Measurements from ENCODE around the gene ZNF804A. TPM values are rescaled to one million over a fixed set of nuclear protein-coding genes. Genes with fewer than 3 reads are reported as not detected.

Gene ZNF804A
- total and polyA plus RNA-seq, 2 of the 8 experiments (the other 6 are each of a cell fraction or from before 2014, with no cell fraction given): 0.02 TPM; not detected in 1

- TF ChIP-seq KDM4A (IDR thresholded peaks at IDR 0.05; ENCODE audit: low read depth, low read length, severe bottlenecking) (no peak), SIN3A (conservative IDR thresholded peaks at IDR 0.05 in 1 of 2, IDR thresholded peaks at IDR 0.05 in 1 of 2; ENCODE audit: low read depth in 1 of 2, low read length in 2 of 2) (no peak), EP300 (IDR thresholded peaks at IDR 0.05; ENCODE audit: borderline replicate concordance in 1 of 2, low read depth in 2 of 2, low read length in 2 of 2) (no peak), POLR2A (IDR thresholded peaks at IDR 0.05; ENCODE audit: control extremely low read depth in 1 of 2, low read depth in 2 of 2, low read length in 2 of 2) (no peak), RBBP5 (IDR thresholded peaks at IDR 0.05; ENCODE audit: borderline replicate concordance, low read depth, low read length) (no peak), RFX5 (IDR thresholded peaks at IDR 0.05; ENCODE audit: borderline replicate concordance, low read depth, low read length) (no peak), NRF1 (IDR thresholded peaks at IDR 0.05; ENCODE audit: low read depth, low read length) (no peak)
Measured at GRCh38 chr2:184679219-184680018, 81.1 kb downstream of the ZNF804A start (continued).

Data from H1 (cell line).